ENCODE data around the gene CHRND.

DNA sequence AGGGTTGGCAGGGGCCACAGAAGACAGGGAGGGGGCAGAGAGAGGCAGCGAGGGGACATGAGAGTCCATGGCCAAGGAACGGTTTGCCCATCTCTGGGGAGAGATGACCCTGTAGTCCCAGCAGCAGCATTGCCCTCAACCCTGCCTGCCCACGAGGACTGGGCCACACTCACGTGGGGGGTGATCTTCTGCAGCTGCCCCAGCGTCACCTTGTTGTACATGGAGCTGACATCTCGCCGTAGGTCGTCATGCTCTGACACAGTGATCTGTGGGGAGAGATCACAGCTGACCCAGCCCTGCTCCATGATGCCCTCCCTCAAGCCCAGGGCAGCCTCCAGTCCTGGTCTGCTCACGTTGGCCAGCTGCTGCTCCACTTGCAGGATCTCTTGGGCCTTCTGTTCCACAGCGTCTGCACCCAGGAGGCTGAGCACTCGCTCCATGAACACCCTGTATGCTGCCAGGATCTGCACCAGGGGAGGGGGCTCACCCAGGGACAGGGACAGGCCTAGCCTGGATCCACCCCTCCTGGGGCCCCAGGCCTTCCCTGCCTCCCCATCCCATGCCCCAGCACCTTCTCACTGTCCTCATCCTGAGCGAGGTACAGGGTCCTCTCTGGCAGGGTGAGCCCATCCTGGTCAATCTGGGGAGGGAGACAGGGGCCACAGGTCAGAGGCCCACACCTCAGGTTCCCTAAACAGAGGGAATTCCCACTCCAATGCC lies 41.2 kb upstream of the CHRND start:
- TF ChIP-seq, protein P1, sequence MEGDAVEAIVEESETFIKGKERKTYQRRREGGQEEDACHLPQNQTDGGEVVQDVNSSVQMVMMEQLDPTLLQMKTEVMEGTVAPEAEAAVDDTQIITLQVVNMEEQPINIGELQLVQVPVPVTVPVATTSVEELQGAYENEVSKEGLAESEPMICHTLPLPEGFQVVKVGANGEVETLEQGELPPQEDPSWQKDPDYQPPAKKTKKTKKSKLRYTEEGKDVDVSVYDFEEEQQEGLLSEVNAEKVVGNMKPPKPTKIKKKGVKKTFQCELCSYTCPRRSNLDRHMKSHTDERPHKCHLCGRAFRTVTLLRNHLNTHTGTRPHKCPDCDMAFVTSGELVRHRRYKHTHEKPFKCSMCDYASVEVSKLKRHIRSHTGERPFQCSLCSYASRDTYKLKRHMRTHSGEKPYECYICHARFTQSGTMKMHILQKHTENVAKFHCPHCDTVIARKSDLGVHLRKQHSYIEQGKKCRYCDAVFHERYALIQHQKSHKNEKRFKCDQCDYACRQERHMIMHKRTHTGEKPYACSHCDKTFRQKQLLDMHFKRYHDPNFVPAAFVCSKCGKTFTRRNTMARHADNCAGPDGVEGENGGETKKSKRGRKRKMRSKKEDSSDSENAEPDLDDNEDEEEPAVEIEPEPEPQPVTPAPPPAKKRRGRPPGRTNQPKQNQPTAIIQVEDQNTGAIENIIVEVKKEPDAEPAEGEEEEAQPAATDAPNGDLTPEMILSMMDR (IDR thresholded peaks at IDR 0.05; ENCODE audit: low read depth, low read length), result no peak
- no peak for TF ChIP-seq EZH2phosphoT487 (IDR thresholded peaks at IDR 0.05; ENCODE audit: low read depth)

Data from OCI-LY3 (cell line).